Astrocyte (in vitro differentiated cells and primary cell): Measurements from ENCODE around the gene GPR139. TPM values are rescaled to one million over a fixed set of nuclear protein-coding genes. Genes with fewer than 3 reads are reported as not detected.

ENCODE experiments used
- total RNA-seq: library from RNA; stranded (reverse); gene quantifications from 2 replicates; pipeline ENCODE4 v1.2.1, GENCODE V29; 2021

The GPR139 gene
- total RNA-seq, 1 donor from 2014 or later, result not detected

Other genes starting within 250 kb of the GPR139 start
- 9.3 TPM in 2 replicates for gene GPRC5B, start 189.0 kb downstream of the GPR139 start, total RNA-seq